ENCODE data around the gene XYLT2.
"Not testable (repeated sequence)": the region's sequence is repeated elsewhere in the genome, so short reads cannot be mapped to it uniquely, and the experiment has no call there.

The XYLT2 gene

DNA sequence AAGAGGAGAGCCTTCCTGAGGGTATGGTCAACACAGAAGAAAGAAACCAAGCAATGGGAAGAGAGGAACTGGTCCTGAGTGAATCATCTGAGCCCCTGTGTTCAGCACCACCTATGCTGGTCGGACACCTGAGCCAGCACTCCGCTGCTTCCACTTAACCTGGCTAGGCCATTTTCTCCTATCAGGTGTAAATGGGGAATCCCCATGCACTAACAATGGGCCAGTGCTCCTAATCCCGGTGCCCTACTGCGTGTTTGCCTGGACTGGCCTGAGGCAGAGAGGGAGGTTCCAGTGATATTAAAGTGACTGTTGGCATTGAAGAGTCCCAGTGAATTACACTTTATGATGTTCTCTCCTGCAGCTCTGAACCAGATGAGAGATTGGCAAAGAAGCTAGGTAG lies 34.4 kb upstream of the XYLT2 start:
- no peak overlapping the region for H3K4me3 ChIP-seq (ENCODE audit: low read length)
- H3K9me3 ChIP-seq (ENCODE audit: low read length) = no peaks in the 10 kb centered on the region
- H3K27me3 ChIP-seq (ENCODE audit: insufficient read depth, low read length) = no peaks in the 10 kb centered on the region
- H3K4me1 ChIP-seq (ENCODE audit: insufficient read depth, low read length) = no peaks in the 10 kb centered on the region
- no peak overlapping the region for H2AFZ ChIP-seq (ENCODE audit: low read depth, low read length)
- no peaks in the 10 kb centered on the region for H3K36me3 ChIP-seq (ENCODE audit: insufficient read depth, low read length)

DNA sequence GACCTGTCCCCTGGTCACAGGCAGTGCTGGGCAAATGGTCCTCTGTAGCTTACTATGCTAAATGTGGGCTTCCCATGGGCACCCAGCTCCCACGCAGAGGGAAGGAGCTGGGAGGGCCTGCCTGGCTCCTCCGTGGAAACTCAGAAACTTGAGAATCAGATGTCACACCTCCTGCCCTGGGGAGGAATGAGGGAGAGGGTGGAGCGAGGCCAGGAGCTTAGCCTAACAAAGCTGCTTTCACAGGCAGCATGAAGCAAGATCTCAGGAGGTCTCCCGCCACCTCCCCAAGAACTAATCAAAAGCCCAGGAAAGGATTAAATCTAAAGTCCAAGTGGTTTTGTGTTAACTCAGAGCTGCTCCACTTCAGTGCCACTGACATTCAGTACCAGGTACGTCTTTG lies 33.6 kb upstream of the XYLT2 start:
- H3K9me3 ChIP-seq (ENCODE audit: low read length) = no peaks in the 10 kb centered on the region
- no peak overlapping the region for H2AFZ ChIP-seq (ENCODE audit: low read depth, low read length)
- no peaks in the 10 kb centered on the region for H3K4me1 ChIP-seq (ENCODE audit: insufficient read depth, low read length)
- no peak overlapping the region for H3K4me3 ChIP-seq (ENCODE audit: low read length)
- H3K27me3 ChIP-seq (ENCODE audit: insufficient read depth, low read length) = no peaks in the 10 kb centered on the region
- no peaks in the 10 kb centered on the region for H3K36me3 ChIP-seq (ENCODE audit: insufficient read depth, low read length)

DNA sequence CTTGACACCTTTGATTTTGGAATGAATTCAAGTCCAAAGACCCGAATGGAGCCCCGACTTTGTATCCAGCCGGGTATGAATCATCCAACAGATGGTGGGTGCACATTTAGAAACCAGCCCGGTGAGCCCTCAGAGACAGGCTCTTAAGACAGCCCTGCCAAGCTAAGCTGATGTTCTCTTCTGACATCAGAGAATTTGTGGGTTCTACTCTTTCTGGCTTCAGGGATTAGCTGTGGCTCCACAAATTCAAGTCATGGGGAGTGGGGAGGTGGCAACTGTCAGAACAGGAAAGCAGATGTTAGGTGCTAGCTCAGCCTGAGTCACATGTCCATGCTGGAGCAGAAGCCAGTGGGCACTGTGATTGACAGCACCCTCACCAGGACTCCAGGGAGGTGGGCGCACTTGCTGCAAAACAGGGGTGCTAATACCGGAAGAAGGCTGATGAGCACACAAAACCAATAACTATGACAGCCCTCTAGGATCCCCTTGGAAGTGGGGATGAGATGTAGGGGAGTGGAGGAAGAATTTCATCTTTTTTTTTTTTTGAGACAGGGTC lies 31.4 kb upstream of the XYLT2 start:
- Histone ChIP-seq H3K27me3 (ENCODE audit: insufficient read depth, low read length) (peaks cover 4% of the 10 kb centered on the region), H3K9me3 (ENCODE audit: low read length) (no peaks in the 10 kb centered on the region), H2AFZ (ENCODE audit: low read depth, low read length) (no peak overlapping the region), H3K4me1 (ENCODE audit: insufficient read depth, low read length) (no peaks in the 10 kb centered on the region), H3K4me3 (ENCODE audit: low read length) (no peak overlapping the region), H3K36me3 (ENCODE audit: insufficient read depth, low read length) (no peaks in the 10 kb centered on the region)

DNA sequence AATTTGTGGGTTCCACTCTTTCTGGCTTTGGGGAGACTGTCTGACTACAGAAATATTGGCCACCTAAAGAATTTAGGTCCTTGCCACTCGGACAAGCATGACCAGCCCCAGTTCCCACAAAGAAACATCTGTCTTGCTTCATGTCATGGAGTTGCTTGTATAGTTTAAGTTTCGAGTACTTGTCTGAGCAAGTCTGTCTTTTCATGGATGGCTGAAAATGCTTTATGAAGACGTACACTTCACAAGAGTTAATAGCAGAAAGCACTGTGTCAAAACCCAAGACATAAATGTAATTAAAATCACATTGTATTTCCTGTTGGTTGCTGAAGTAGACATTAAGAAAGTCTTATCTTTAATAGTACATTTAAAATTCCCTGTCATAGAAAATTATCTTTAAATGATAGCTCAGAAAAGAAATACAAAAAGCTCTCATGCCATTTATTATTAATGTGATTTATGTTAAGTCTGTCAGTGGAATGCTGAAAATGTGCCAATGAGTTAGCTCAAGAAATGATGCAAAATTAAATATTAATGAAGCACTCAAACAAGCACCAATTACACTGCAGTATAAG lies 29.8 kb upstream of the XYLT2 start:
- H3K4me1 ChIP-seq (ENCODE audit: insufficient read depth, low read length) = no peaks in the 10 kb centered on the region
- H3K36me3 ChIP-seq (ENCODE audit: insufficient read depth, low read length) = no peaks in the 10 kb centered on the region
- H3K27me3 ChIP-seq (ENCODE audit: insufficient read depth, low read length) = peaks cover 4% of the 10 kb centered on the region
- no peak overlapping the region for H3K4me3 ChIP-seq (ENCODE audit: low read length)
- no peaks in the 10 kb centered on the region for H3K9me3 ChIP-seq (ENCODE audit: low read length)
- H2AFZ ChIP-seq (ENCODE audit: low read depth, low read length) = no peak overlapping the region

DNA sequence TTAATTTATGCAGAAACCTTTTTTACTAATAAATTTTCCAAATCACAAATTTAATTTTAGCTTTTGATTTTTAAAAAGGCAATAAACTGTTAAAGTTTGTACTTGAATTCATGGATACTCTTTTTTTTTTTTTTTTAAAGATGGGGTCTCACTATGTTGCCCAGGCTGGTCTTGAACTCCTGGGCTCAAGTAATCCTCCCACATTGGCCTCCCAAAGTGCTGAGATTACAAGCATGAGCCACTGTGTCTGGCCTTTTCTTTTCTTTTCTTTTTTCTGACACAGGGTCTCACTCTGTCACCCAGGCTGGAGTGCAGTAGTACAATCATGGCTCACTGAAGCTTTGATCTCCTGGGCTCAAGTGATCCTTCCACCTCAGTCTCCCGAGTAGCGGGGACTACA lies 29.3 kb upstream of the XYLT2 start:
- H3K9me3 ChIP-seq (ENCODE audit: low read length); H3K4me1 ChIP-seq (ENCODE audit: insufficient read depth, low read length); H3K36me3 ChIP-seq (ENCODE audit: insufficient read depth, low read length); H3K4me3 ChIP-seq (ENCODE audit: low read length); H2AFZ ChIP-seq (ENCODE audit: low read depth, low read length); H3K27me3 ChIP-seq (ENCODE audit: insufficient read depth, low read length): not testable (repeated sequence)

DNA sequence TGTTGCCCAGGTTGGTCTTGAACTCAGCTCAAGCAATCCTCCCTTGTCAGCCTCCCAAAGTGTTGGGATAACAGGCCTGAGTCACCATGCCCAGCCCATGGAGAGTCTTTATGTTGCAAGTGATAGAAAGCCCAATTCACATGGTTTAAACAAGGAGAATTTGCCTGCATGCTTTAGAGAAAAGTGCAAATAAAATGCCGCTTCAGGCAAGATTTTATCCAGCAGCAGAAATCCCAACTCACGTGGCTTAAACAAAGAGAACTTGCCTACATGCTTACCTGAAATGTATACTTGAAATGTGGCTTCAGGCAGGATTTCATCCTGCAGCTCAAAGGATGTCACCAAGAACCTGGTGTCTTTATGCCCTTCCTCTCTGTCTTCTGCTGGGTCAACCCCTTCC lies 28.8 kb upstream of the XYLT2 start:
- Histone ChIP-seq H2AFZ (ENCODE audit: low read depth, low read length) (no peak overlapping the region), H3K4me1 (ENCODE audit: insufficient read depth, low read length) (no peaks in the 10 kb centered on the region), H3K9me3 (ENCODE audit: low read length) (no peaks in the 10 kb centered on the region), H3K36me3 (ENCODE audit: insufficient read depth, low read length) (no peaks in the 10 kb centered on the region), H3K27me3 (ENCODE audit: insufficient read depth, low read length) (peaks cover 4% of the 10 kb centered on the region), H3K4me3 (ENCODE audit: low read length) (no peak overlapping the region)

DNA sequence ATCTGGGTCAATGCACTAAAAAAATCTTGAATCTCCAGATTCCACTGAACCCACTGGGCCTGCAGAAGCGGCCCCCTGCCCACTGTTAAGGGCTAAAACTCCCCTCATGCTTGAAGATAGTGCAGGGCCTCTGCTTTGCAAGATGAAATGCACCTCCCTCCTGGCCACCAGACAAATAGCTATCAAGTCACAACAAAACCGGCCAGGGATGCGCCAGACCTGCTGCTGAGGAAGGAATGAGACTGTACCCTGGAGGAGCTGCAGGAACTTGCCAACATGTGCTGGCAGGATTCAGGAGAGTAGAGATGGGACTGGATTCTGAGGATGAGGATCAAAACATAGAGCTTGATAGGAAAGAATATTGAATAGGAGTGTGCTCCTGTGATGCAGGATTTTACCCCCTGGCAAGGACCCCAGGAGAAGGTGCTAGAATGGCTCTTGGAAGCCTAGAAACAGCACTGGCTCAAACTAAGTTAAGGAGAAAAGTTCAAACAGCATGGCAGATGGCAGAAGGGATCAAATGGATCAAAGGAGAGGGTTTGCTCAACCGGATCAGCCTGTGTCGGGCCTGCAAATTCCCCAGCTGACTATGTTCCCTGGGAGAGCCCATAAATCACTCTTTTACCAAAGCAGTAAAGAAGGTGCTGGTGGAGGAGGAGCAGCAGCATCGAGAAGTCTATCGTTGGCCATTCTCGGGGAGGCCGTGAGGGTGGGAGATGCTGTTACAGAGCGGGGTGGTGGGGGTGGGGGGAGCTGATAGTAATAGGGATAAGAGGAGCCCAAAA lies 27.2 kb upstream of the XYLT2 start:
- H3K4me1 ChIP-seq (ENCODE audit: insufficient read depth, low read length) = no peaks in the 10 kb centered on the region
- H3K27me3 ChIP-seq (ENCODE audit: insufficient read depth, low read length) = peaks cover 7% of the 10 kb centered on the region
- H3K4me3 ChIP-seq (ENCODE audit: low read length) = no peak overlapping the region
- no peak overlapping the region for H2AFZ ChIP-seq (ENCODE audit: low read depth, low read length)
- H3K36me3 ChIP-seq (ENCODE audit: insufficient read depth, low read length) = no peaks in the 10 kb centered on the region
- H3K9me3 ChIP-seq (ENCODE audit: low read length) = no peaks in the 10 kb centered on the region

DNA sequence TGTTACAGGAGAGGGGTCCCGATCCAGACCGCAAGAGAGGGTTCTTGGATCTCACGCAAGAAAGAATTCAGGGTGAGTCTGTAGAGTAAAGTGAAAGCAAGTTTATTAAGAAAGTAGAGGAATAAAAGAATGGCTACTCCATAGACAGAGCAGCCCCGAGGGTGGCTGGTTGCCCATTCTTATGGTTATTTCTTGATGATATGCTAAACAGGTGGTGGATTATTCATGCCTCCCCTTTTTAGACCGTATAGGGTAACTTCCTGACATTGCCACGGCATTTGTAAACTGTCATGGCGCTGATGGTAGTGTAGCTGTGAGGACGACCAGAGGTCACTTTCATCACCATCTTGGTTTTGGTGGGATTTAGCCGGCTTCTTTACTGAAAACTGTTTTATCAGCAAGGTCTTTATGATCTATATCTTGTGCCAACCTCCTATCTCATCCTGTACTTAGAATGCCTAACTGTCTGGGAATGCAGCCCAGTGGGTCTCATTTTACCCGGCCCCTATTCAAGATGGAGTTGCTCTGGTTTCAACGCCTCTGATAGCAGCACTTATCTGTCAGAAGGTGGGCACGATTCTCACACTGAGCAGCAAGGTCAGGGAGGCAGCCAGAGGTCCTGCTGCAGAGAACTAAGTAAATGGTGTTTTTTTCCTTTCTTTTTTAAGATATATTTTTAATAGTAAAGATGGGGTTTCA lies 26.5 kb upstream of the XYLT2 start:
- Histone ChIP-seq H3K36me3 (ENCODE audit: insufficient read depth, low read length) (no peaks in the 10 kb centered on the region), H3K27me3 (ENCODE audit: insufficient read depth, low read length) (peaks cover 8% of the 10 kb centered on the region), H3K9me3 (ENCODE audit: low read length) (no peaks in the 10 kb centered on the region), H2AFZ (ENCODE audit: low read depth, low read length) (no peak overlapping the region), H3K4me1 (ENCODE audit: insufficient read depth, low read length) (no peaks in the 10 kb centered on the region), H3K4me3 (ENCODE audit: low read length) (no peak overlapping the region)

DNA sequence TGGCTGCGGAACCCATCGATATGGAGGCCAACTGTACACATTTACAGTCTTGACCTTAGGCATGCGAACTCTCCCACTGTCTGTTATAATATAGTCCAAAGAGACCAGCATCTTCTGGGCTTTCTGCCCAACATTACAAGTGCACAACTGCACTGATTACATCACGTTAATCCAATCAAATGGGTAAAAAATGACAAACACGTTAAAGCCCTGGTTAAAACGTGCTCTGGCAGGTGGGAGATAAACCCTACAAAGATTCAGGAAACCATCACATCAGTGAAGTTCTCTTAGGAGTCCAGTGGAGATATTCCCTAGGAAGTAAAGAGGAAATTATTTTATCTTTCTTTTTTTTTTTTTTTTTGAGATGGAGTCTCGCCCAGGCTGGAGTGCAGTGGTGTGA lies 23.7 kb upstream of the XYLT2 start:
- no peak overlapping the region for H2AFZ ChIP-seq (ENCODE audit: low read depth, low read length)
- H3K4me3 ChIP-seq (ENCODE audit: low read length) = no peak overlapping the region
- no peaks in the 10 kb centered on the region for H3K4me1 ChIP-seq (ENCODE audit: insufficient read depth, low read length)
- no peaks in the 10 kb centered on the region for H3K9me3 ChIP-seq (ENCODE audit: low read length)
- no peaks in the 10 kb centered on the region for H3K36me3 ChIP-seq (ENCODE audit: insufficient read depth, low read length)
- H3K27me3 ChIP-seq (ENCODE audit: insufficient read depth, low read length) = peaks cover 10% of the 10 kb centered on the region

DNA sequence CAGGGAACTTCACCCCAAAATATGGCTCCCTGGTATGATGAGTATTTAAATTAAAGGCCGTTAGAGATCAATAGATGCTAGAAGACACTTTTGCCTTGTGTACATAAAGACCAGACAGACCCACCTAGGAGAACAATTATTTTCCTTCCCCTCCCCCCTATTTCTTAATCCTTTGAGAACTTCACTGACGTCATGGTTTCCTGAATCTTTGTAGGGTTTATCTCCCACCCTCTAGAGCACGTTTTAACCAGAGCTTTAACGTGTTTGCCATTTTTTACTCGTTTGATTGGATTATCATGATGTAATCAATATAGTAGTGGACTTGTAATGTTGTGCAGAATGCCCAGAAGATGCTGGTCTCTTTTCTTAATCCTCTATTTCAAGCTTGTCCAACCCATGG lies 22.9 kb upstream of the XYLT2 start:
- Histone ChIP-seq H3K4me1 (ENCODE audit: insufficient read depth, low read length) (no peaks in the 10 kb centered on the region), H3K4me3 (ENCODE audit: low read length) (no peak overlapping the region), H3K9me3 (ENCODE audit: low read length) (no peaks in the 10 kb centered on the region), H3K36me3 (ENCODE audit: insufficient read depth, low read length) (no peaks in the 10 kb centered on the region), H3K27me3 (ENCODE audit: insufficient read depth, low read length) (peaks cover 10% of the 10 kb centered on the region), H2AFZ (ENCODE audit: low read depth, low read length) (no peak overlapping the region)

DNA sequence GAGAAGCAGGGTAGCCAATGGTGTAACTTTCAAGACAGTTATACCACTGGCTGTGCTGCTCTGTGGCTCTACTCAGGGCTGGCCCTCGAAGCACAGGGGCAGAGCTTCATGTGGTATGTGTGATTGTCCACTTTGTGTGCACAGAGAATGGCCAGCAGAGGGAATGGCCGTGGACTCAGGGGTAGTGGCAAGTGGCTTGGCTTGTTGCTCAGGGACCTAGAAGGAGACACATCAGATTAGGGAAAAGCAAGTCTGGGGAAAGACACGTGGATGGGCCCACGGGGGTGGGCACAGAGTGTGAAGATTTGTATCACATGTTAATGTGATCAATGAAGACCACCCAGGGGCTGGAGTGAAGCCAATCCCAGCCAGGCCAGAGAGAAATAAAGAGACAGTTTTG lies 20.0 kb upstream of the XYLT2 start:
- Histone ChIP-seq H3K4me3 (ENCODE audit: low read length) (no peak overlapping the region), H2AFZ (ENCODE audit: low read depth, low read length) (no peak overlapping the region), H3K27me3 (ENCODE audit: insufficient read depth, low read length) (peaks cover 13% of the 10 kb centered on the region), H3K36me3 (ENCODE audit: insufficient read depth, low read length) (no peaks in the 10 kb centered on the region), H3K4me1 (ENCODE audit: insufficient read depth, low read length) (no peaks in the 10 kb centered on the region), H3K9me3 (ENCODE audit: low read length) (no peaks in the 10 kb centered on the region)

DNA sequence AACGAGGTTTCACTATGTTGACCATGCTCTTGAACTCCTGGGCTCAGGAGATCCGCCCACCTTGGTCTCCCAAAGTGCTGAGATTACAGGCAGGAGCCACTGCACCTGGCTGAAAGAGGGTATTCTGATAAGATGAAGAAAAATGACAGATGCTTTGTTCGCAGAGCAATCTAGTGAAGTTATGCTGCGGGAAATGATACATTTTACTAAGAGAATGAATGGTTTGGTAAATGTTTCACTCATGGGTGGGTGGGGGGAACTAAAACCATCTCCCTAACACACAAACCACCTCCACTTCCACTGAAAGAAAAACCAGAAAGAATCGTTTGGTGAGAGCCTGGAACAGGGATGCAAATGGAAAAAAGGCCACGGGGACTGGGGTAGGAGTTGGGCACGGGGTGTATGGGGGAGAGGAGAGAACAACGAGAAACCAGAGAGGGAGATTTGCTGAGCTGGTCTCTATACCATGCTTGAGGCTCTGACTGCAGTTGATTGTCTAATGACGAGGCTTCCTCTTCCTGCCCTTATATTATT lies 19.0 kb upstream of the XYLT2 start:
- Histone ChIP-seq H3K4me1 (ENCODE audit: insufficient read depth, low read length) (no peaks in the 10 kb centered on the region), H3K36me3 (ENCODE audit: insufficient read depth, low read length) (no peaks in the 10 kb centered on the region), H2AFZ (ENCODE audit: low read depth, low read length) (no peak overlapping the region), H3K9me3 (ENCODE audit: low read length) (no peaks in the 10 kb centered on the region), H3K27me3 (ENCODE audit: insufficient read depth, low read length) (peaks cover 13% of the 10 kb centered on the region), H3K4me3 (ENCODE audit: low read length) (no peak overlapping the region)

Measured in neuron (in vitro differentiated cells).